Mesodermal cell (in vitro differentiated cells): ENCODE data around the gene HOXA4.

ENCODE experiments used
- H3K27ac ChIP-seq: 2 replicates; pipeline ENCODE4 v1.7.0; 2013; ENCODE audit warnings: mild to moderate bottlenecking, low read depth, low read length, moderate library complexity; ENCODE audit not compliant: severe bottlenecking
- H3K36me3 ChIP-seq: 2 replicates; pipeline ENCODE4 v1.7.1; 2013; ENCODE audit warnings: mild to moderate bottlenecking, low read length, moderate library complexity; ENCODE audit not compliant: control insufficient read depth, insufficient read depth
- H3K4me1 ChIP-seq: one replicate; pipeline ENCODE4 v1.7.1; 2013; ENCODE audit warnings: mild to moderate bottlenecking, low read length; ENCODE audit not compliant: insufficient read depth, control insufficient read depth, poor library complexity, severe bottlenecking
- H3K4me3 ChIP-seq: 2 replicates; pipeline ENCODE4 v1.7.0; 2013; ENCODE audit warnings: low read length, control low read depth, mild to moderate bottlenecking; ENCODE audit not compliant: insufficient read depth, poor library complexity, severe bottlenecking; ENCODE audit errors: extremely low read depth
- H3K9me3 ChIP-seq: 2 replicates; pipeline ENCODE4 v1.7.1; 2013; ENCODE audit warnings: mild to moderate bottlenecking, low read length, moderate library complexity; ENCODE audit not compliant: control insufficient read depth
- WGBS, 2 experiments: methylation state at CpG; one replicate each; pipeline ENCODE4 v1.1.5; 2013; ENCODE audit warnings: missing lambda C conversion rate in 2 of 2; ENCODE audit not compliant: insufficient coverage in 2 of 2; 5-methylcytosine and 5-hydroxymethylcytosine counted together

Gene HOXA4

DNA sequence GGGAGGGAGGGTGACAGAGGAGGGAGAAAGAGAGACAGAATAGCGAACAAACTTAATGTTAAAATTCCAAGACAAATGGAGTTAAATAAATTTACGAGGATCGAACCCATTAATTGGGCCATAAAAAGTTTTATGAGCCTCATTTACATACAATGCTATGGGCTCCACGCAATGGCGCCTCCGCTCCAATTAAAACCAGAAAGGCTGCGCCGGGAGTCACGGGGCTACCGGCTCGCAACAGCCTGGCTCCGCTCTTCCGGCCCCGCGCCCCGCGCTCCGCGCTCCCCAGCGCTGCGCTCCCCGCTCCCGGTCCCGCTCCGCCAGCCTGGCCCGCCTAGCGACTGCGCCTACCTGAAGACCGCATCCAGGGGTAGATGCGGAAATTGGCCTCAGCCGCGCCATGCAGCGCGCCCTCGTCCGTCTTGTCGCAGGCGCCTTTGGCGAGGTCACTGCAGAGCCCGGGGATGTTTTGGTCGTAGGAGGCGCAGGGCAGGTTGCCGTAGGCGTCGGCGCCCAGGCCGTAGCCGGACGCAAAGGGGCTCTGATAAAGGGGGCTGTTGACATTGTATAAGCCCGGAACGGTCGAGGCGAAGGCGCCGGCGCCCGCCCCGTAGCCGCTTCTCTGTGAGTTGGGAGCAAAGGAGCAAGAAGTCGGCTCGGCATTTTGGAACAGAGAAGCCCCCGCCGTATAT lies 25.4 kb upstream of the HOXA4 start:
- 4 to 6% methylated on average over 51 to 57 of the region's 63 CpGs for WGBS, 2 experiments

DNA sequence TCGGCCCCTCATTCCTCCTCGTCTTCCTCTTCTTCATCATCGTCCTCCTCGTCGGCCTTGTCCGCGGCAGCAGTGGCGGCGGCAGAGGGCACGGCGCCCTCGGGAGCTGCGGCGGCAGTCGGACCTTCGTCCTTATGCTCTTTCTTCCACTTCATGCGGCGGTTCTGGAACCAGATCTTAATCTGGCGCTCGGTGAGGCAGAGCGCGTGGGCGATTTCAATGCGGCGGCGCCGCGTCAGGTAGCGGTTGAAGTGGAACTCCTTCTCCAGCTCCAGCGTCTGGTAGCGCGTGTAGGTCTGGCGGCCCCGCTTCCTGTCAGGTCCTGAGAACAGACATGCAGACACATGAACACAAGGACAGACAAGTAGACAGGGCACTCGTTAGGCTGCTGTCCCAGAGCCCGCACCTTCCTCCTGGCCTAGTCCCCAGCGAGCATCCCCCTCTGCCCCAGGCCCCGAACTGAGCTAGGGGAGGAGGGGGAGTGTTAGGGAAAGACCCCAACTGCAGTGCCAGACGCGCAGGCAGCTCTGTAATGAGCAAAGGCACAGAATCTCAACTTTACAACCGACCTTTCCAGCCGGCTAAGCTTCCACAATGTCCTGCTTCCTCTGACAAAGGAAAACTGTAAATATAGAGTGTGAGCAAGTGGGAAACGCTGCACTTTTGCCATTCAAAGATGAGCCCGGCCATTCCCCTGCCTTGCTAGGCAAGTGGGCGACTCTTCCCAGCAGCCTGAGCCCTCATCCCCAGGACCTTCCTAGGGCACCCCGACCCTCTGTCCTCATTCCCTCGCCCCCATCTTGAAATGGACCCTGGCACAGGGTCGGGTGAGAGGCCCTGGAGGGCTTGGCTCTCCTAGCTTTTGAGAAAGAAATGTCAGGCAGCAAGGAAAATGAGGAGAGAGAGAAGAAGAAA lies 24.6 kb upstream of the HOXA4 start:
- H3K27ac ChIP-seq = no peak overlapping the region
- no peaks in the 10 kb centered on the region for H3K9me3 ChIP-seq
- peaks cover 2% of the 10 kb centered on the region for H3K4me1 ChIP-seq
- H3K36me3 ChIP-seq = no peaks in the 10 kb centered on the region
- WGBS, 2 experiments = 9 to 21% methylated on average over 14 to 24 of the region's 48 CpGs
- peak overlapping the region; percentile 2 for H3K4me3 ChIP-seq

More for the DNA sequence above, 25.4 kb upstream of the HOXA4 start:
- H3K9me3 ChIP-seq = no peaks in the 10 kb centered on the region
- H3K36me3 ChIP-seq = no peaks in the 10 kb centered on the region
- no peak overlapping the region for H3K27ac ChIP-seq
- peaks cover 2% of the 10 kb centered on the region for H3K4me1 ChIP-seq
- peak overlapping the region; percentile 23 for H3K4me3 ChIP-seq

DNA sequence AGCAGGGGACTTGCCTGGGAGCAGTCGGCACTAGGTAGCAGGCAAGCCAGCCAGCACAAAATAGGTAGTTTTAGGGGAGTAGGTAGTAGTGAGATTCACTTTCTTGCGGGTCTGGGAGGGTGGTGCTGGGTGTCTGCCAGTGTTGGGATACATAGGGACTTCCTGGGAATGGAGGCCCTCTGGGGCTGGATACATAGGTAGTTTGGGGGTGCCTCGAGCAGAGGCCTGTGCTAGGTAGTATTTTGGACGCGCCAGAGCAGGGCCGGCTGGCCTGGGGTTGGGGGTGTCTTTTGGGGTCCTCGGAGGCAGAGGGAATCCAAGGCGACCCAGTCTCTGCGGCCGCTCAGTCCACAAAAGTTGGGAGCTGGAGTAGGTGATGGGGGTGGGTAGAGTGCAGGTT lies 23.8 kb upstream of the HOXA4 start:
- Histone ChIP-seq H3K27ac (no peak overlapping the region), H3K9me3 (no peaks in the 10 kb centered on the region), H3K4me3 (no peak overlapping the region), H3K36me3 (no peaks in the 10 kb centered on the region), H3K4me1 (peaks cover 2% of the 10 kb centered on the region)
- 33 to 52% methylated on average over 4 to 10 of the region's 10 CpGs for WGBS, 2 experiments

DNA sequence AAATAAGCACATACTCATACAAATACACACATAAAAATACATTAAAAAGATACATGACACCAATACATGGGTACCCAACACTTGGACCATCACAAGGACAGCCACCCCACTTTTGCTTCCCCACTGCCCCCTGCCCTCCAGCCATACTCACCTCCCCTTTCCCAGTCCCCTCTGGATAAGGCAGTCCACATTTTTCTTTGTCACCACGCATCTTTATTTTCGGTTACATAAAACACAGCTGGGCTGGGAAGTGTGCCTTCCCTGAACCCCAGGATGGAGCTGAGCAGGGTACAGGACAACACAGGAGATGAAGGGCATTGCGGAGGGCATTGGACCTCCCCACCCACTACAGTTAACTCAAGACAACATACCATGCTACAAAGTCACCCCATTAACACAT lies 23.0 kb upstream of the HOXA4 start:
- Histone ChIP-seq H3K4me1 (peaks cover 2% of the 10 kb centered on the region), H3K9me3 (no peaks in the 10 kb centered on the region), H3K27ac (no peak overlapping the region), H3K36me3 (no peaks in the 10 kb centered on the region), H3K4me3 (no peak overlapping the region)
- 27 to 29% methylated on average over 2 to 3 of the region's 3 CpGs for WGBS, 2 experiments

DNA sequence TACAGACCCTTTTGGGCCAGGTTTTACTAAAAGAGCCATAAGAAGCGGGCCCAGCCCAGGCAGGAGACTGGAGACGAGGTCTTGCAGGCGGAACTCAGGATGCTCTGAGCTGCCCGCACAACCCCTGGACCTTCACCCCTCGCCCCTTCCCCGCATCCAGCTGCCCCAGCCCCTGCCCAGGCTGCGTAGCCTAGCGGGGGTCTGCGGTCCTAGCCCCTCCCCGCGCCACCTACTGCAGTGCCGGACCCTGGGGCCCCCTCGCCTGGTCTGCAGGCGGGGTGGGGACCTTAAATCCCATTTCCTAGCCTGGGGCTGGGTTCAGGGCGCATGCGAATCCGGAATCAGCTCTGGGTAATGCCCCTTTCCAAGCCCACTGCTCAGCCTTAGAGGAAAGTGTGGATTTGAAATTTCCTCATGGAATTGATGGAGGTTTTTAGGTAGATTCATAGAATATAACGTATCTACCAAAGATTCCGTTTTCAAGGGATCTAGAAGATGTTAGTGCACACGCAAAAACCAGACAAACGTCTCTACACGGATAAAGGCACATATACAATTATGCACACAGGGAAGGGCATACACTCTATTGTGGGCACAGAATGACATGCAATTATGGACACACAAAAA lies 22.4 kb upstream of the HOXA4 start:
- Histone ChIP-seq H3K27ac (no peak overlapping the region), H3K36me3 (no peaks in the 10 kb centered on the region), H3K9me3 (no peaks in the 10 kb centered on the region), H3K4me3 (no peak overlapping the region), H3K4me1 (peaks cover 2% of the 10 kb centered on the region)
- WGBS, 2 experiments = 5 to 21% methylated on average over 11 to 13 of the region's 22 CpGs

DNA sequence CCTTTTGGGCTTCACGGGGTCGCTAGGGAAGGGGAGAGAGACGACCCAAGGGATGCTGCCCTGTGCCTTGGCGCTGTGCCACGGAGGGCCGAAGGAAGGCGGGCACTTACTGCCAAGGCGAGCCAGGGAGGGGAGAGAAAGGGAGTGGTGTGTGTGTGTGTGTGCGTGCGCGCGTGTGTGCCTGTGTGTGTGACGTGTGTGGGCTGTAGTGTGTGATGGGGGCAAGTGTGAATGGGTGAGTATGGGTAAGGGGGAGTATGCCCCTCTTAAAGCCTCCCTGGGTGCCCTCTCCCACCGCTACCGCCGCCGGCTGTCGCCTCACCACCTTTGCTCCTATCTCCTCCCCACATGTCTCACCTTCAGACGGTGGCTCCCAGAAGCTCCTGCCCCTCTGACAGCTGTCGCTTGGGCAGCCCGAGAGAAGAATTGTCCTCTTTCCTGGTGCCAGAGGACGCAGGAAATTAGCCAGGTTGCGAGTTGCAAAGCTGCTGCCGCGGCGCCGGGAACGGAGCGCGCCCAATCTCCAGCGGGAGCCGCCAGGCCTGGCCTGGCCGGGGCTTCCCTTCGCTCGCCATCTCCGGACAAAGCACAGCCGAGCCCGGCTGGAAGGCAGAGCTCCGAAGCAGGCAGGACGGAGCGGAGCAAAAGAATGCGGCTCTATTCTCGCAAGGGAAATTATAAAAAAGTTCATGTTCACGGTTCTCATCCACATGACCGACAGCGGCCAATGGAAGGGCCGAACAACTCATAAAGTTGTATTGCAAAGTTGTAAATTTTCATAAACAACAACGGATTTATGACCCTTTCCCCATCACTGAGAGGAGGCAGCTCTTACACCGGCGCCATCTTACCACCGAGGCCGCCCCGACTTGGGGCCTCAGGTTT lies 21.6 kb upstream of the HOXA4 start, which contains the start of gene HOXA3:
TSS of gene HOXA3 (minus strand) at position 653 of the 885 bp plus-strand sequence. CDS start 41,943 bp downstream, outside the sequence.
- H3K4me3 ChIP-seq = peak within 1 kb of the TSS; percentile 21
- peaks cover 2% of the 10 kb centered on the region for H3K4me1 ChIP-seq
- H3K27ac ChIP-seq = no peak within 1 kb of the TSS

DNA sequence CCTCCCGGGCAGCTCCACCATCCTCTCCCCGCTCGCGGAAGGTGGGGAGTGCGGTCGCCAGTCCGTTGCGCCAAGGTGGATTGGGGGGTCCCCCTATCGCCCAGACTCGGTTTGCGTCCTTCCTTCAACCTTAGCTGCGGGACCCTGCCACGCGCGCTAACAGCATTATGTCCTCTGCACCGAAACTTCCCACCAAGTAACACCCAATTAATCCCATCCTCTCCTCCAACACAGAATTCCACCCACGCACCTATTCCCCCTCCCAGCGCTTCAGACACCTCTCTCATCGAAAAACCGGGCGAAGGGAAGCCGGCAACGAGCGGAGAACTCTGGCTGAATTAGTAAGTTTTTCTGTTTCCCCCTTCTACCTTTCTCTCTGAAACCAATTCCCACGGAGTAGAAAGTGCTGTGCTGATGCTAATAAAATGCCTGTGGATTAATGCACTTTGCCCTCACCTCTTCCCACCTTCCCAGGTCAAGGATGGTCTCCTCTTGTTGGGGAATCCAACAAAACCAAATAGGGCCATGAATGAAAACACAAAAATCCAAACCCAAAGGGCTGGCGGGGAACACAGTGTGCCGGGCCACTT lies 20.9 kb upstream of the HOXA4 start:
- Histone ChIP-seq H3K4me3 (peak overlapping the region; percentile 21), H3K36me3 (no peaks in the 10 kb centered on the region), H3K4me1 (peaks cover 2% of the 10 kb centered on the region), H3K27ac (no peak overlapping the region), H3K9me3 (peaks cover 2% of the 10 kb centered on the region)
- WGBS, 2 experiments = 4 to 6% methylated on average over 4 to 16 of the region's 27 CpGs

More for the DNA sequence above, 21.6 kb upstream of the HOXA4 start, which contains the start of gene HOXA3:
- H3K9me3 ChIP-seq = no peaks in the 10 kb centered on the region
- no peaks in the 10 kb centered on the region for H3K36me3 ChIP-seq
- WGBS, 2 experiments = 3 to 6% methylated on average over 40 to 44 of the region's 53 CpGs

DNA sequence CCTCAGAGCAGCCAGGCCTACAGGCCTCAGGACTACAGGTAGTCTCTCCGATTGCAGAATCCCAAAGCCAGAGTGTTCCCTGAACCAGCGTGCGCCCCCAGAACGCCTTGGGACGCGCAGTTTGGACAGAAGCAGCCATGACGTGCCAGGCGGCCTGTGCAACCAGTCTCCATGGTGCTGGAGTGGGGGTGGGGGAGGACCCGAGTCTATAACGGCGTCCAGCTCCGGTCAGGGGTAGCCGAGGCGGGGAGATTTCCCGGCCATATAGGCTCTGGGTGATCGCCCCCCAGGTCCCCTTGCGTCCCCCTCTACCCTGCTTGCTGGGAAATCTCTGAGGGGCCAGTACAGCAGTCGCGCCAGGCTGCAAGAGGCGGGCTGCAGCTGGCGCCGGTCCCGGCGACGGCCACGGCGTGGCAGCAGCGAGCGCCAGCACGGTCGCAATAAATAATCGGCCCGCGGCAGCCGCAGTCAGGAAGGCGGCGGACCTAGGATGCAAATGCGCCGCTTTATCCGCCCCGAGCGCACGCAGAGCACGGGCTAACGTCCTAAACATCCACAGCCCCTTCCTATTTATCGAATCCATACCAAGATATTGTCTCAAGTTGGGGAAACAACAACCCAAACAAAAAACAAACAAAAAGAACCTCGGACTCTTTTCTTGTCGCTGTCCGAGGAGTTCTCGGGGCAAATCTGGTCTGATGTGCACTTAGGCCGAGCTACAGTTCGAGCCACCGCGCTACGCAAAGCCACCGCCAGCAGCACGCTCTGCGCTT lies 20.2 kb upstream of the HOXA4 start:
- Histone ChIP-seq H3K9me3 (peaks cover 3% of the 10 kb centered on the region), H3K4me3 (peak overlapping the region; percentile 21), H3K27ac (no peak overlapping the region), H3K4me1 (peaks cover 2% of the 10 kb centered on the region), H3K36me3 (no peaks in the 10 kb centered on the region)
- 2 to 3% methylated on average over 44 to 54 of the region's 58 CpGs for WGBS, 2 experiments

DNA sequence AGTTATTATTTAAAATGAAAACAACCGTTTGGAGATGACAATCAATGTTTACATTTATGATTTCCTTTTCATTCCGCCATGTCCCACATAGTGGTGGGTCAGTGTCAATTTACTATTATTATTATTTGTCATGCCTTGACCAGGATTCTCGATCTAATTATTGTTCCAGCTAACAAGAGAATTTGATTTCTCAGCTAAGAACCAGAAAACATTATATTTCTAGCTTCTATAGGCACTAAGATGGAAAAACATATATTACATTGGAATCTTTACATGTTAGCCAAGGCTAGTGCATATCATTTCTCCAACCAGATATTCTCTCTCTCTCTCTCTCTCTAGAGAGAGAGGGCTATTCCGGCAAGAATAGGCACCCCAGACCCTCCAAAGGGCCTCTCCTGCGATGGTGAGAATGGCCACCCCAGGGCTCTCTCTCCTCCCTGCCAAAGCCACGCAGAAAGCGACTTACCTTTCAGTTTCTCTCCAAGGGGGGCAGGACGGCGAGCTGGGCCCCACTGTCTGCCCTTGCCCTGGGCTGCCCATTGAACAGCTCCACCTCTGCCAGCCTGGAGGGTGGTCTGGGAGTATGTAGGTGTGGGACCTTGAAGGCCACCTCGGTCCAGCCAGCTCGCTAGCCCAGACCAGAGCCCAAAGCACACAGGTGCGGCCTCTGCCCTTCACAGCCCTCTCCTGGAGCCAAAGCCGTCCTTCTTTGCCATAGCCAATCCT lies 19.4 kb upstream of the HOXA4 start:
- Histone ChIP-seq H3K36me3 (no peaks in the 10 kb centered on the region), H3K4me1 (peaks cover 2% of the 10 kb centered on the region), H3K4me3 (peak overlapping the region; percentile 21), H3K27ac (no peak overlapping the region), H3K9me3 (peaks cover 3% of the 10 kb centered on the region)
- WGBS, 2 experiments = 39 to 40% methylated on average over 4 to 8 of the region's 13 CpGs
